HG03378 (cell line): Measurements from ENCODE around the gene FSTL3.
"Not testable (repeated sequence)": the region's sequence is repeated elsewhere in the genome, so short reads cannot be mapped to it uniquely, and the experiment has no call there.

ENCODE experiments used
- ATAC-seq: cut with Tn5 transposase; IDR thresholded peaks from one replicate; pipeline ENCODE4 v1.9.1; 2021; ENCODE audit warnings: mild to moderate bottlenecking, moderate library complexity; ENCODE audit not compliant: unreplicated experiment

The FSTL3 gene

GRCh38 chr19:676339-677105 is at the start of gene FSTL3:
TSS of gene FSTL3 (plus strand) at chr19:676392. CDS start at chr19:676424, 32 bp downstream.
- no peak for ATAC-seq

- not testable (repeated sequence) for ATAC-seq
These were observed 49.6 kb upstream of the FSTL3 start for GRCh38 chr19:626566-626965.

GRCh38 chr19:628168-628567 is 48.0 kb upstream of the FSTL3 start:
- ATAC-seq: no peak

GRCh38 chr19:629515-629914 is 46.7 kb upstream of the FSTL3 start:
- not testable (repeated sequence) for ATAC-seq

DNA sequence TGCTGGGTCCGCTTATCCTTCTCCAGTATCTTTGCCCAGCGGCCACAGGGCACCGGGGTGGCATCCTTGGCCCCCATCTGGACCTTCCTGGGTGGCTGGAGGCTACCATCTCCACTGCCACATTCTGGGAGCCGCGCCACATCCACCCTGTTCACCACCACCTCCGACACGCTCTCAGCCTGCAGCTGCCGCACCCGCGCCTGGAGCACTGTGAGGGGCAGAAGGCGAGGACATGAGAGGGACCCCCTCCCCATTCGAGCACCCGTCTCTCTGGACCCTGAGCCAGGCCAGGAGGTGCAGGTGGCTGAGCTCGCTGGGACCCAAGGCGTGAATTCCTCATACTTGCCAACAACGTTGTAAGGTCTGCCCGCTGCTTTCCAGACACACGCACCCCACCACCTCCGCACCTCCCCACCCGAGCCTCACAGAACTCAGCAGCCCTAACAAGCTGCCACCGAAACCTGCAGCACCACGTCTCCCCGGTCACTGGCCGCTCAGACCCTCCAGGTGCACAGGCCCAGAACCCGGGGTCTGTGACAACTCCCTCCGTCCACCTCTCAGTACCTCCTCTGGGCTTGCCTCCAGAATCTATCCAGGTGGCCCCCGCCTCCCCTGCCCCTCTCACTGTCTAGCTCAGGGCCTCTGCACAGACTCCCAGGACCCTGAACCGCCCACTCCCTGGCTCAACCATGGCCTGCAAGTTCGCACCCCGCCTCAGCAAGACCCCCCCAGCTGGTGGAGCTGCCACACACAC is 46.1 kb upstream of the FSTL3 start:
- no peak for ATAC-seq

- peak; percentile 5 for ATAC-seq
These were observed 43.6 kb upstream of the FSTL3 start for GRCh38 chr19:632579-633067.

DNA sequence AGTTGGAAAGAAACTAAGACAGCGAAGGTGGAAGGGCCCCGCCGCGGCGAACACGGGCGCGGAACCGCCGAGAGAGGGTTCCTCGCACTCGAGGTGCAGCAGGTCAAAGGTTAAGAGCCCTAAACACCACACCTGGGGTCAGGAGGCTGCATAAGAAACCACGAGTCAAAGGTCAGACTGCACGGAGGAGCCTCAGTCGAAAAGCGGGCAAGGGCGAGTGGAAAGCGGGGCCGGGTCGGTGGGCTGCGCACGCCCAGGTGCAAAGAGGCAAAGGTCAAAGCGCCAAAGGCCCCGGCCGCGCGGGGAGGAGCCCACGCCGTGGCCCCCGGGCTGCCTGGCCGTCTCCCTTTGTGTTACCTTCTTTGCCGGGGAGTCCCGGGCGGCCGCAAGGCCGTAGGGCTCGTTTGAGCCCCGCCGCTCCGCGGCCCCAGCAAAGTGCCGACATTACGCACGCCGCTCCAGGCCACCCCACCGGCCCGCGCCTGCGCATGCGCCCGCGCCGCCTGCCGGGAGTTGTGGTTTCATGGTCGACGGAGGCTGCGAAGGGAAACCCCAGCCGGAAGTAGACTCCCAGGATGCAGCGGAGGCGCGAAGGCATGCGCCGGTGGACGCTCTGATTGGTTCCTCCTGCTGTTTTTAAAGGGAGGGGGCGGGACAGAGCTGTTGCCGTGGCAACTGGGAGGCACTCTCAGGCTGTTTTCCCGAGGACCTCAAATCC is 43.0 kb upstream of the FSTL3 start, which contains the start of gene POLRMT:
Gene POLRMT, minus strand, starts transcription at position 470 of the 718 bp plus-strand sequence. Its CDS starts 25 bp downstream, at position 445.
- peak; percentile 78 for ATAC-seq

DNA sequence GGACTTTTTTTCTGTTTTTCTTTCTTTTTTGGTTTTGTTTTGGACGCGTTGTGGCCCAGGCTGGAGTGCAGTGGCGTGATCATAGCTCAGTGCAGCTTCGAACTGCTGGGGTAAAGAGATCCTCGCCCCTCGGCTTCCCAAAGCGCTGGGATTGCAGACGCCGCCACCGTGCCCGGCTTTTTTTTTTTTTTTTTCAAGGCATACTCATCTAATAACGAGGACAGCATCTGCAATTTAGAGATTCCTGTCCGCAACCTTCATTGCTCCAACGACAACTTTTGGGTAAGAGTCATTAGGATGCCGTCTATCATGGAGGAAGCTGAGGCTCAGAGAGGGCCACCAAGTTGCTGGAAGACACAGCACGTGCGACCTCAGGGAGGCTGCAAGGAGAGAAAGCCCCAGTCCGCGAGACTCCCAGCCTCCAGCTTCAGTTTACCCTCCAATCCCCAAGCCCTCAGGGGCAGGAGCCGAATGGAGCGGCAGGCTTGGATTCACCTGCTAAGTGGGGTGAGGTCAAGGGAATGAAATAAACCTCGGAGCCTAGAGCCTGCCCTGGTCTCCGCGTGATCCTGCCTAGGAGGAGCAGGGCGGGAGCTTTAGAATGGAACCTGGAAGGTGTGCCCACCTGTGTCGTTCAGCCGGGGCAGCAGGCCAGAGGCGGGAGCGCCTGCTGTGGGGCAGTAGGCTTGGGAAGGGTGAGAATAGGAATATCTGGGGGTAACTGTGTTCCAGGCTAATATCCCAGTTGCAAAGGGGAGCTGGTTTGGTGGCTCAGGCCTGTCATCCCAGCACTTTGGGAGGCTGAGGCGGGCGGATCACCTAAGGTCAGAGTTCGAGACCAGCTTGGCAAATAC is 42.2 kb upstream of the FSTL3 start:
- no peak for ATAC-seq

GRCh38 chr19:634975-635652 is 41.1 kb upstream of the FSTL3 start:
- ATAC-seq: no peak

GRCh38 chr19:638906-639252 is 37.3 kb upstream of the FSTL3 start:
- ATAC-seq: no peak

DNA sequence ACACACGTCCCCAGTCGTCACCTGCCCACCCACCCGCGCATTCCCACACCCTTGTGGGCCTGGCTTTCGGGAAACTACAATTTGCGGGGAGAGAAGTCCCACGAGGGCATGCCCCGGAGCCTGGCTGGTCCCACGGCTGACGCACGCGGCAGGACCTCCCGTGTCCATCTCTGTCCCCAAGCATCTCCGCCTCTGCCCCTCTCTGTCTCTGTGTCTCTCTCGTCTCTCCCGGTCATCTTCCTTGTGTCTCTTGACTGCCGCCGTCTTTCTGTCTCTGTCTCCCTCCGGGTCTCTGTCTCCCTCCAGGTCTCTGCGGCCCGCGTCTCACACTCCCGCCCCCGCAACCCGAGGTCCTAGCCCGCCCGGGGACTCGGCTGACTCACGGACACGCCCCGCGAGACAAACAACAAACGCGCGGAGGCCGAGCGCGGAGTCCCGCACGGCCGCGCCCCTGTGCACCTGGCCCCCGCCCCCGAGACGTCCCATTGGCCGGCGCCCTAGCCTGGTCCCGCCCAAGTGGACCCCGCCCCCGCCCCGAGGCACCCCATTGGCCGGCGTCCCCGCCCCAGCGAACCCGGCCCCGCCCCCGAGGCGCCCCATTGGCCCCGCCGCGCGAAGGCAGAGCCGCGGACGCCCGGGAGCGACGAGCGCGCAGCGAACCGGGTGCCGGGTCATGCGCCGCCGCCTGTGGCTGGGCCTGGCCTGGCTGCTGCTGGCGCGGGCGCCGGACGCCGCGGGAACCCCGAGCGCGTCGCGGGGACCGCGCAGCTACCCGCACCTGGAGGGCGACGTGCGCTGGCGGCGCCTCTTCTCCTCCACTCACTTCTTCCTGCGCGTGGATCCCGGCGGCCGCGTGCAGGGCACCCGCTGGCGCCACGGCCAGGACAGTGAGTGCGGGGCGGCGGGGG is 36.7 kb upstream of the FSTL3 start, which contains the start of gene FGF22:
Gene FGF22, plus strand, starts transcription at position 627 of the 908 bp plus-strand sequence. Its CDS starts 47 bp downstream, at position 674.
- ATAC-seq: no peak

- ATAC-seq: no peak
These were observed 36.0 kb upstream of the FSTL3 start for GRCh38 chr19:640161-640558.

DNA sequence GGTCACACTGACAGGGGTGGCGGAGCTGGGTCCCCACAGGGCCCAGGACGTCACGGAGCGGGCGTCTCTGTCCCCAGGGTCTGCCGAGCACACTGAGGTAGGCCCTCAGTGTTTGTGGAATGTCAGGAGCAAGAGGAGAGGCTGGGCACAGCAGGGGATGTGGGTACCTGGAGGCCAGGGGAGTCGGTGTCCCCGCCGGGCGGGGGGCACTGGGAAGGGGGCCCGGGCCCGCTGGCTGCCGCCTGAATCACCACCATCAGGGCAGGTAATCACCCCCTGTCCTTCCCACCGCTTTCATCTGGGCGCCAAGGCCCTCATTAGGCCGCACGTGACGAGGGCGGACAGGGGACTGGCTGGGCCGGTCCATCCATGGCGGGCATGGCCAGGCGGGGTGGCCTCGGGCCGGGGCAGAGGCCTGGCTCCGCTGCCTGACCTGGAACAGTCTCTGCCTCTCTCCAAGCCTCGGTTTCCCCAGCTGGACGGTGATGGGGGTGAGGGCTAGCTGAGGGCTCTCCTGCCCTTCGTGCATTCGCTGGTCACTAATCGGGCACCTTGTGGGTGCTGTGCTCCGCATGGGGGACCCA is 35.5 kb upstream of the FSTL3 start:
- ATAC-seq: no peak

DNA sequence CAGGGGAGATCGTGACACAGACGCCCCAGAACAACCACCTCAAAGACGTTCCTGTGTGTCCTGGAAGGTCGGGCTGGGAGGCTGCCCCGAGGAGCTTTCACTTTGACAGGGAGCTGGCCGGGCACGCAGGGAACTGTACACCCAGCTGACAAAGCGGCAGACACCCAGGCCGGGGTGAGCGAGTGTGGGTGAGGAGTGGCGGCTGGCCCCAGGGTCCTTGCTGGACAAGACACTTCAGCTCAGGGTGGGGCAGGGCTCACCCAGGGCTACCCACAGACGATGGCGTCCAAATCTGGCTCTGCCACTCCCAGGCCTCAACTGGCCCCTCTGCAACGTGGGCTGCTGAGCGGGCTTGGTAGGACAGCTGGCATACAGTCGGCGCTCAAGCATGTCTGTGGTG is 34.5 kb upstream of the FSTL3 start:
- no peak for ATAC-seq

DNA sequence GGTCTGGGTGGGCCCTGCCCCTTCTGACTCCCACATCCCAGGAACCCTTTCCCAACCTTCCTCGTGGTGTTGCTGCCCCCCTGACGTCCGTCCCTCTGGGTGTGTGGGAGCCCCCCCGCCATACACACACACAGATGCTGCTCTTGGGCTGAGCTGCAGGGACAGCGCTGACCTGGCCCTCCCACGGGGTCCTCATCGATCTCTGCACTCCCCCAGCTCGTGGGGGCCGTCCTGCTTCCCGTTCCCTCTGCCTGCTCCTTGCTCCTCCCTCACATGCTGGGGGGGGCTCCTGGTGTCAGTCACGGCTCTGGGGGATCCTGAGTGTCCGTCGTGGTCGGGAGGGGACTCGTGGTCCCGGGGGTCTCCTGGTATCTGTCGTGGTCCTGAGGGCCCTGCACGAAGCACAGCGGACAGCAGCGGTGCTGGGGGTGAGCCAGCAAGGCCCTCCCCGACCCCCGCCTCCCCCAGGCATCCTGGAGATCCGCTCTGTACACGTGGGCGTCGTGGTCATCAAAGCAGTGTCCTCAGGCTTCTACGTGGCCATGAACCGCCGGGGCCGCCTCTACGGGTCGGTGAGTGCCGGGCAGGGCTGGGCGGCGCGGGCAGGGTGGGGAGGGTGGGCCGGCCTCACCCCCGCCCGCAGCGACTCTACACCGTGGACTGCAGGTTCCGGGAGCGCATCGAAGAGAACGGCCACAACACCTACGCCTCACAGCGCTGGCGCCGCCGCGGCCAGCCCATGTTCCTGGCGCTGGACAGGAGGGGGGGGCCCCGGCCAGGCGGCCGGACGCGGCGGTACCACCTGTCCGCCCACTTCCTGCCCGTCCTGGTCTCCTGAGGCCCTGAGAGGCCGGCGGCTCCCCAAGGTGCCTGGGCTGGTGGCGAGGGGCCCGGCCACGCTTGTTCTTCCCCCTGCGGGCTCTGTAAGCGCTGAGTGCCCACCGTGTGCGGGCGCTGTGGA is 33.1 kb upstream of the FSTL3 start:
- ATAC-seq: no peak

GRCh38 chr19:643736-644135 is 32.5 kb upstream of the FSTL3 start:
- no peak for ATAC-seq

DNA sequence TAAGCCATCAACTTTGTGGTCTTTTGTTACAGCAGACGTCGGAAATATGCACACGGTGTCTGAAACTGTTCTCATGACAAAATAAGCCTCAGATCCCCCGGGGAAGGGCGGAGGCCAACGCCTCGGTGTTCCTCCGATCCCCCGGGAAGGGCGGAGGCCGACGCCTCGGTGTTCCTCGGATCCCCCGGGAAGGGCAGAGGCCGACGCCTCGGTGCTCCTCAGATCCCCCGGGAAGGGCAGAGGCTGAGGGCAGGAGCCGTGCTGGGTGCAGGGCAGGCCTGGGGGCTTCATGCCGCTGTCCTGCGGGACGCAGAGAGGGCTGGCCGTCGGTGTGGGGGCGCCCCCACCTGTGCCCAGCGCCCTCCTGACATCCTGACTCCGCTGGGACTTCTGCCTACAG is 31.8 kb upstream of the FSTL3 start:
- no peak for ATAC-seq
